ENCODE results near the gene CNTNAP4.

Gene CNTNAP4

GRCh38 chr16:76487411-76488064 is 210.3 kb downstream of the CNTNAP4 start:
- H3K36me3 ChIP-seq (ENCODE audit: insufficient read depth, low read length): no peaks in the 10 kb centered on the region
- no peak overlapping the region for H3K4me3 ChIP-seq (ENCODE audit: low read depth in 1 of 2, low read length in 2 of 2)
- H3K27ac ChIP-seq (ENCODE audit: low read length): no peak overlapping the region
- H4K20me1 ChIP-seq (ENCODE audit: insufficient read depth, low read length): no peaks in the 10 kb centered on the region
- H3K79me2 ChIP-seq (ENCODE audit: insufficient read depth, low read length): no peaks in the 10 kb centered on the region
- no peak overlapping the region for H3K9ac ChIP-seq (ENCODE audit: low read depth, low read length)
- H3K4me2 ChIP-seq (ENCODE audit: insufficient read depth, low read length): no peak overlapping the region
- ATAC-seq (ENCODE audit: insufficient read depth, low read depth) (no peak), DNase-seq (no peak)
- no peaks in the 10 kb centered on the region for H3K4me1 ChIP-seq (ENCODE audit: insufficient read depth, low read length)
- no peak overlapping the region for H2AFZ ChIP-seq (ENCODE audit: low read depth, low read length)
- H3K27me3 ChIP-seq (ENCODE audit: insufficient read depth, low read length, poor library complexity): no peaks in the 10 kb centered on the region
- no peaks in the 10 kb centered on the region for H3K9me3 ChIP-seq (ENCODE audit: insufficient read depth, low read length, severe bottlenecking)
- no peak for TF ChIP-seq EZH2 (IDR thresholded peaks at IDR 0.05; ENCODE audit: borderline replicate concordance, low read depth, low read length, severe bottlenecking)
- TF ChIP-seq CTCF (IDR thresholded peaks at IDR 0.05; ENCODE audit: borderline replicate concordance, extremely low read depth, low read length, poor library complexity, severe bottlenecking): no peak

- Histone ChIP-seq H3K36me3 (ENCODE audit: insufficient read depth, low read length) (no peaks in the 10 kb centered on the region), H4K20me1 (ENCODE audit: insufficient read depth, low read length) (no peaks in the 10 kb centered on the region), H3K4me1 (ENCODE audit: insufficient read depth, low read length) (no peaks in the 10 kb centered on the region), H3K27me3 (ENCODE audit: insufficient read depth, low read length, poor library complexity) (no peaks in the 10 kb centered on the region), H3K4me3 (ENCODE audit: low read depth in 1 of 2, low read length in 2 of 2) (no peak overlapping the region), H3K4me2 (ENCODE audit: insufficient read depth, low read length) (no peak overlapping the region), H3K9ac (ENCODE audit: low read depth, low read length) (no peak overlapping the region), H2AFZ (ENCODE audit: low read depth, low read length) (no peak overlapping the region), H3K79me2 (ENCODE audit: insufficient read depth, low read length) (no peaks in the 10 kb centered on the region), H3K9me3 (ENCODE audit: insufficient read depth, low read length, severe bottlenecking) (no peaks in the 10 kb centered on the region), H3K27ac (ENCODE audit: low read length) (no peak overlapping the region)
- ATAC-seq (ENCODE audit: insufficient read depth, low read depth) (no peak), DNase-seq (no peak)
- TF ChIP-seq CTCF (IDR thresholded peaks at IDR 0.05; ENCODE audit: borderline replicate concordance, extremely low read depth, low read length, poor library complexity, severe bottlenecking) (no peak), EZH2 (IDR thresholded peaks at IDR 0.05; ENCODE audit: borderline replicate concordance, low read depth, low read length, severe bottlenecking) (no peak)
Measured at GRCh38 chr16:76488065-76488417, 210.8 kb downstream of the CNTNAP4 start.

GRCh38 chr16:76490036-76490639 is 212.9 kb downstream of the CNTNAP4 start:
- H3K27me3 ChIP-seq (ENCODE audit: insufficient read depth, low read length, poor library complexity): no peaks in the 10 kb centered on the region
- TF ChIP-seq EZH2 (IDR thresholded peaks at IDR 0.05; ENCODE audit: borderline replicate concordance, low read depth, low read length, severe bottlenecking) (no peak), CTCF (IDR thresholded peaks at IDR 0.05; ENCODE audit: borderline replicate concordance, extremely low read depth, low read length, poor library complexity, severe bottlenecking) (no peak)
- no peak overlapping the region for H2AFZ ChIP-seq (ENCODE audit: low read depth, low read length)
- no peak overlapping the region for H3K4me2 ChIP-seq (ENCODE audit: insufficient read depth, low read length)
- no peaks in the 10 kb centered on the region for H4K20me1 ChIP-seq (ENCODE audit: insufficient read depth, low read length)
- no peak for ATAC-seq (ENCODE audit: insufficient read depth, low read depth)
- no peak overlapping the region for H3K4me3 ChIP-seq (ENCODE audit: low read depth in 1 of 2, low read length in 2 of 2)
- no peaks in the 10 kb centered on the region for H3K79me2 ChIP-seq (ENCODE audit: insufficient read depth, low read length)
- no peaks in the 10 kb centered on the region for H3K9me3 ChIP-seq (ENCODE audit: insufficient read depth, low read length, severe bottlenecking)
- H3K9ac ChIP-seq (ENCODE audit: low read depth, low read length): no peak overlapping the region
- no peaks in the 10 kb centered on the region for H3K36me3 ChIP-seq (ENCODE audit: insufficient read depth, low read length)
- no peak overlapping the region for H3K27ac ChIP-seq (ENCODE audit: low read length)
- DNase-seq: no peak
- H3K4me1 ChIP-seq (ENCODE audit: insufficient read depth, low read length): no peaks in the 10 kb centered on the region

Data from DND-41 (cell line).